Kidney (tissue), 14 donors: ENCODE measurements around the gene NFATC4. TPM values are rescaled to one million over a fixed set of nuclear protein-coding genes. Genes with fewer than 3 reads are reported as not detected.
A peak's percentile ranks its signal among the peaks of the same experiment; 100 is the strongest.

Source experiments
- DNase-seq, 5 donors: peaks; one replicate each; pipeline ENCODE4 v3.0.0-alpha.2; 2013 to 2020
- FAIRE-seq: peaks from 2 replicates; lab custom pipeline; 2012; peaks lifted over from hg19 to GRCh38; lab: Jason Lieb, UNC
- H3K27ac ChIP-seq, 2 donors: one replicate each; pipeline ENCODE4 v1.7.0; 2013; ENCODE audit warnings: low read depth in 2 of 2, low read length in 2 of 2, inconsistent platforms in 1 of 2
- H3K27me3 ChIP-seq: one replicate; pipeline ENCODE4 v1.7.1; 2013; ENCODE audit warnings: low read length, inconsistent platforms; ENCODE audit not compliant: control insufficient read depth, insufficient read depth
- H3K36me3 ChIP-seq, 3 donors: one replicate each; pipeline versions ENCODE4 v1.7.0 to v1.7.1; 2013; ENCODE audit warnings: low read length in 3 of 3, control low read depth in 1 of 3, inconsistent platforms in 1 of 3; ENCODE audit not compliant: insufficient read depth in 3 of 3, control insufficient read depth in 2 of 3
- H3K4me1 ChIP-seq, 3 donors: one replicate each; pipeline versions ENCODE4 v1.7.0 to v1.7.1; 2013; ENCODE audit warnings: low read length in 3 of 3, inconsistent platforms in 1 of 3, low read depth in 1 of 3; ENCODE audit not compliant: control insufficient read depth in 2 of 3, insufficient read depth in 2 of 3
- H3K4me3 ChIP-seq, 3 donors: one replicate each; pipeline versions ENCODE4 v1.7.0 to v1.8.1; 2013; ENCODE audit warnings: low read length in 3 of 3, control low read depth in 1 of 3, inconsistent platforms in 1 of 3
- H3K9ac ChIP-seq, 3 donors: one replicate each; pipeline versions ENCODE4 v1.7.0 to v1.7.1; 2013; ENCODE audit warnings: low read length in 3 of 3, control low read depth in 1 of 3, inconsistent platforms in 1 of 3
- H3K9me3 ChIP-seq, 3 donors: one replicate each; pipeline versions ENCODE4 v1.7.0 to v1.7.1; 2013; ENCODE audit warnings: low read length in 3 of 3, control low read depth in 1 of 3, inconsistent platforms in 1 of 3; ENCODE audit not compliant: control insufficient read depth in 2 of 3, insufficient read depth in 1 of 3
- intact Hi-C: fragments of 100-400 bp; cut with DNase I; formaldehyde crosslinking; loops from one replicate; pipeline ENCODE4 v1.11.1; 2022
- polyA plus RNA-seq: library from polyadenylated mRNA; stranded (reverse); fragments of 350-450 nt; fragmentation: Illumina TruSeq; extraction: RNeasy Lipid Tissue Mini Kit (QIAGEN cat#74804); gene quantifications from one replicate; pipeline ENCODE4 v1.2.3, GENCODE V29; 2014; ENCODE audit warnings: low read depth, low replicate concordance; ENCODE audit not compliant: insufficient read depth
- total RNA-seq: library from RNA; stranded (reverse); fragmentation: NEBNext Ultra II Directional; extraction: Animal tissue kit (Norgen Biotek cat#: 25700); gene quantifications from one replicate; pipeline ENCODE4 v1.2.1, GENCODE V29; 2021
- TF ChIP-seq, protein P1 (sequence below): IDR thresholded peaks from 3 replicates; pipeline ENCODE4 v1.5.1; 2012; ENCODE audit warnings: mild to moderate bottlenecking, moderate library complexity, borderline replicate concordance; ENCODE audit not compliant: insufficient read depth; ENCODE audit errors: extremely low read depth
- donor health status: control.
- donor health status: control.
- donor health status: control.
- donor health status: control.
- donor health status: control.
- donor health status: DM: yes; HTN: yes; CAD: no.
- donor health status: Normal renal cell carcinoma (clear cell type).

Gene NFATC4
- total and polyA plus RNA-seq, 2 donors from 2014 or later, result 38.9 to 45.3 TPM

DNA sequence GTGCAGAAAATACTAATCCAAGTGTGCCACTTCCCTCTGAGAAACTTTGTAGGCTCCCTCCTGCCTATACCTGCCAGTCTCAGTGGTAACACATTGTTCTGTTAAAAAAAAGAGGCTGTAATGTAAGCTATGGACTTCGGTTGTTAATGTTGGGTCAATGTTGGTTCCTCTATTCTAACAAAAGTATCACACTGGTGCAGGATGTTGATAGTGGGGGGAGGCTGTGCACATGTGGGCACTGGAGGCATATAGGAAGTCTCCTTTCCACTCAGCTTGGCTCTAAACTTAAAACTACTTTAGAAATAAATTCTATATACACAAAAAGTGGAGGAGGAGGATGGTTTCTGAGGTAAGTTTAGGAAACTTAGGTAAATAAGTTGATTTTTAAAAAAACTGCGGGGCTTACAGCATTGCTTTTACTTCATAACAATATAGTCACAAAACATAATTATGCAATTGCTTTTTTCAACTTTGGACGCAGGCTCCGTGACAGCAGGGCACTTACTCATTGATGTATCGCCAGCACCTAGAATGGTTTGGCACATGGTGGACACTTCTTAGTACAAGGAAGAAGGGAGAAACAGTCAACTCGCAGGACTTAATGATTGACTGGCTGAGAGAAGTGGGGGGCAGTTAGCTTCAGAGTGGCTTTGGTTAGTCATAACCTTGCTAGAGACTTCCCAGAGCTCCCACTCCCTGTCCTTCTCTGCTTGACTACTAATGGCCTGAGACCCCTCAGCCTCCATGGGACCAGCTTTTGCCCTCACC, 22.9 kb downstream of the NFATC4 start:
- TF ChIP-seq, protein P1, sequence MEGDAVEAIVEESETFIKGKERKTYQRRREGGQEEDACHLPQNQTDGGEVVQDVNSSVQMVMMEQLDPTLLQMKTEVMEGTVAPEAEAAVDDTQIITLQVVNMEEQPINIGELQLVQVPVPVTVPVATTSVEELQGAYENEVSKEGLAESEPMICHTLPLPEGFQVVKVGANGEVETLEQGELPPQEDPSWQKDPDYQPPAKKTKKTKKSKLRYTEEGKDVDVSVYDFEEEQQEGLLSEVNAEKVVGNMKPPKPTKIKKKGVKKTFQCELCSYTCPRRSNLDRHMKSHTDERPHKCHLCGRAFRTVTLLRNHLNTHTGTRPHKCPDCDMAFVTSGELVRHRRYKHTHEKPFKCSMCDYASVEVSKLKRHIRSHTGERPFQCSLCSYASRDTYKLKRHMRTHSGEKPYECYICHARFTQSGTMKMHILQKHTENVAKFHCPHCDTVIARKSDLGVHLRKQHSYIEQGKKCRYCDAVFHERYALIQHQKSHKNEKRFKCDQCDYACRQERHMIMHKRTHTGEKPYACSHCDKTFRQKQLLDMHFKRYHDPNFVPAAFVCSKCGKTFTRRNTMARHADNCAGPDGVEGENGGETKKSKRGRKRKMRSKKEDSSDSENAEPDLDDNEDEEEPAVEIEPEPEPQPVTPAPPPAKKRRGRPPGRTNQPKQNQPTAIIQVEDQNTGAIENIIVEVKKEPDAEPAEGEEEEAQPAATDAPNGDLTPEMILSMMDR, result no peak
- no peaks in the 10 kb centered on the region for H3K27me3 ChIP-seq
- intact Hi-C loops, result no loop called here

DNA sequence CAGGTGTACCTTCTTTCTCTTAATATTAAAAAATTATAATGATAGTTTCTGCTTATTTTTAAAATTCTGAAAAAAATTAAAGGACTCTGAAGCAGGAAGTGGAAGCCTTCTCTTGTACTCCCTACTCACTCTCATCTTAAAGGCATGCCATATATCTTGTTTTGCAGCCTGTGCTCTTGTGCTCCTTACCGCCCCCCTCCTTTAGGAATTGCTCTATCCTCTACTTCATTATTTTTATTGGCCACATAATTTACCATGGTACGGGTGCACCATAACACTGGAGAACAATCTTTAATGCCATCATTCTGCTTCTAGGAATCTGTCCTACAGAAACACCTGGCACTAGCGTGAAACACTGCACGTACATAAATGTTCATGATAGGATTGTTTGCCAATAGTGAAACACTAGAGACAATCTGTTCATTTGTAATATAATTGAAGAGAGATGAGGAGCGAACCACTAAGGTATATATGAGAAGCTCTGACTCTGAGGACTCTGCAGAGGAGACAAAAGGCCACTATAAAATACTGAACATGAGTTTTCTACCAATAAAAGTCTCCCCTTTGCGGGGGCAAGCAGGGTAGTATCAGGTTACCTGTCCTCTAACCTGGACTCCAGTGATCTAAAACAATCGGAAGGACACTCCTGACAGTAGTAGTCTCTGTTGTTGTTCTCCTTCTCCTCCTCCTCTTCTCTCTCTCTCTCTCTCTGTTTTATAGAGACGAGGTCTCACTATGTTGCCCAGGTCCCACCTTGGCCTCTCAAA, 24.5 kb downstream of the NFATC4 start:
- no peak for FAIRE-seq
- intact Hi-C loops, result no loop called here

More for the DNA sequence above, 22.9 kb downstream of the NFATC4 start:
- no peak for DNase-seq
- Histone ChIP-seq H3K4me1 (peaks cover 0 to 4% (median 0%) of the 10 kb centered on the region in 3 donors), H3K4me3 (no peak overlapping the region), H3K27ac (no peak overlapping the region), H3K9ac (no peak overlapping the region), H3K36me3 (no peaks in the 10 kb centered on the region), H3K9me3 (no peaks in the 10 kb centered on the region)
- FAIRE-seq, result no peak

GRCh38 chr14:24394275-24394674, 26.3 kb downstream of the NFATC4 start:
- no peak for DNase-seq
- Histone ChIP-seq H3K4me3 (no peak overlapping the region), H3K27ac (no peak overlapping the region), H3K4me1 (peaks cover 6 to 11% (median 8%) of the 10 kb centered on the region in 3 donors), H3K36me3 (no peaks in the 10 kb centered on the region), H3K27me3 (no peaks in the 10 kb centered on the region), H3K9me3 (no peaks in the 10 kb centered on the region), H3K9ac (no peak overlapping the region)
- TF ChIP-seq, protein P1, result no peak
- intact Hi-C loops, result no loop called here
- no peak for FAIRE-seq

More for the DNA sequence above, 24.5 kb downstream of the NFATC4 start:
- peak in 3 of 5 donors; percentile 53 to 84 (median 82) for DNase-seq
- Histone ChIP-seq H3K9me3 (no peaks in the 10 kb centered on the region), H3K27me3 (no peaks in the 10 kb centered on the region), H3K4me3 (no peak overlapping the region), H3K27ac (no peak overlapping the region), H3K36me3 (no peaks in the 10 kb centered on the region), H3K9ac (no peak overlapping the region), H3K4me1 (peaks cover 0 to 5% (median 0%) of the 10 kb centered on the region in 3 donors)
- TF ChIP-seq, protein P1, result no peak
